ENCODE data around the gene STS. TPM values are rescaled to one million over a fixed set of nuclear protein-coding genes. Genes with fewer than 3 reads are reported as not detected.

The STS gene
- total and polyA plus RNA-seq, 2 experiments from 2014 or later, result 0.44 to 1.7 TPM

DNA sequence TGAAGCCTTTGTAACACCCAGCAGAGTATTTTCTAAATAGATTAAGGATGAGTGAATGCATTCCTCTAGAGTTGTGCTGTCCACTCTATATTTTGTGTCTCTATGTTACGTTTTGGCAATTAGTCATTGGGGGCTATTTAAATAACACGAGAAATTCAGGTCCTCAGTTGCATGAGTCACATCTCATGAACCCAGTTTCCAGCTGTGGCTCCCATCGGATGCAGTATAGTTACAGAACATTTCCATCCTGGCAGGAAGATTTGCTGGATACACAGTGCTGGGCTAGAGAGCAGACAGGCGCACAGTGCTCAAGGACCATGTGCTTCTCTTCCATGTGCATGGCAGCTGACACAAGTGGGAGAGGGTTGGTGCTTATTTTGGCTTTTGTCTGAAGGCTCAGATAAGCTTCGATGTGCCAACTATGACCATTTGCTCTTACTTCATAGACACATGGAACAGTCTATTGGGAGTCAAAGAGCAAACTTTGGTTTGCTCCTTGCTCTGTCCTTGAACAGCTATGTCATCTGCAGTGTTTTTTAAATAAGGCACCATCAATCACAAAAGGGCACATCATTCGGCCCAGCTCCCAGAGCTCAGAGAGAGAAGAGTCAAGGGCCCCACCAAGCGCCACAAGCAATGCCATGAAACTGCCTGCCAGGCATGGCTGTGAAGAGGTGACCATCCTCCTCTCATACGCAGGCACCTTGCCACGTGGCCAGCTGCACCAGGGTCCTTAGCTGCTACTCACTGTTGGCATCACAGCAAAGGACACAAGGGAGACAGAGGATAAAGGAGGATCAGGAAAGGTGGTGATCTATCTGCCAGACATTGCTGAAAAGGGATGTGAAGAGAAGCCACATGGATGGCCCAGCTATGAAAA is 8.1 kb upstream of the STS start:
- Mint-ChIP-seq H3K27ac (no peak overlapping the region), H3K36me3 (ENCODE audit: low read depth) (peaks cover 6% of the 10 kb centered on the region; the same call in 1 of the 3 replicates), H3K4me1 (no peaks in the 10 kb centered on the region), H3K4me3 (no peak overlapping the region), H3K27me3 (ENCODE audit: insufficient read depth, low read depth, poor library complexity) (no peaks in the 10 kb centered on the region), H3K9me3 (no peaks in the 10 kb centered on the region)
- H2AFZ ChIP-seq, result no peak overlapping the region
- H3K9me2 ChIP-seq (ENCODE audit: insufficient read depth), result no peaks in the 10 kb centered on the region
- no peak overlapping the region for H3K27ac ChIP-seq (ENCODE audit: low read depth)
- H3K4me3 ChIP-seq, result no peak overlapping the region
- no peak overlapping the region for H3K4me2 ChIP-seq
- no peaks in the 10 kb centered on the region for H3K27me3 ChIP-seq (ENCODE audit: insufficient read depth)
- H3F3A ChIP-seq (replicated peaks; ENCODE audit: low read depth), result no peaks in the 10 kb centered on the region
- ATAC-seq (no peak), DNase-seq (ENCODE audit: low spot score) (no peak)
- H3K36me3 ChIP-seq (ENCODE audit: insufficient read depth), result no peaks in the 10 kb centered on the region
- H3K4me1 ChIP-seq (ENCODE audit: insufficient read depth), result no peaks in the 10 kb centered on the region
- TF ChIP-seq JUNB (IDR thresholded peaks at IDR 0.05; ENCODE audit: unreplicated experiment) (no peak), ZNF331 (CRISPR knock-in tag; IDR thresholded peaks at IDR 0.05; ENCODE audit: low read depth) (no peak), EZH2 (IDR thresholded peaks at IDR 0.05; ENCODE audit: low read depth, unreplicated experiment) (no peak), CREB1 (CRISPR knock-in tag; IDR thresholded peaks at IDR 0.05; ENCODE audit: low read depth) (no peak), ZNF114 (CRISPR knock-in tag; IDR thresholded peaks at IDR 0.05) (no peak), STAT1 (IDR thresholded peaks at IDR 0.05; ENCODE audit: unreplicated experiment) (no peak), POLR2AphosphoS5 (IDR thresholded peaks at IDR 0.05; ENCODE audit: low read depth) (no peak), NANOG (IDR thresholded peaks at IDR 0.05; ENCODE audit: borderline replicate concordance) (no peak), EZH2phosphoT487 (IDR thresholded peaks at IDR 0.05; ENCODE audit: unreplicated experiment) (no peak)
- TF ChIP-seq, protein P1, sequence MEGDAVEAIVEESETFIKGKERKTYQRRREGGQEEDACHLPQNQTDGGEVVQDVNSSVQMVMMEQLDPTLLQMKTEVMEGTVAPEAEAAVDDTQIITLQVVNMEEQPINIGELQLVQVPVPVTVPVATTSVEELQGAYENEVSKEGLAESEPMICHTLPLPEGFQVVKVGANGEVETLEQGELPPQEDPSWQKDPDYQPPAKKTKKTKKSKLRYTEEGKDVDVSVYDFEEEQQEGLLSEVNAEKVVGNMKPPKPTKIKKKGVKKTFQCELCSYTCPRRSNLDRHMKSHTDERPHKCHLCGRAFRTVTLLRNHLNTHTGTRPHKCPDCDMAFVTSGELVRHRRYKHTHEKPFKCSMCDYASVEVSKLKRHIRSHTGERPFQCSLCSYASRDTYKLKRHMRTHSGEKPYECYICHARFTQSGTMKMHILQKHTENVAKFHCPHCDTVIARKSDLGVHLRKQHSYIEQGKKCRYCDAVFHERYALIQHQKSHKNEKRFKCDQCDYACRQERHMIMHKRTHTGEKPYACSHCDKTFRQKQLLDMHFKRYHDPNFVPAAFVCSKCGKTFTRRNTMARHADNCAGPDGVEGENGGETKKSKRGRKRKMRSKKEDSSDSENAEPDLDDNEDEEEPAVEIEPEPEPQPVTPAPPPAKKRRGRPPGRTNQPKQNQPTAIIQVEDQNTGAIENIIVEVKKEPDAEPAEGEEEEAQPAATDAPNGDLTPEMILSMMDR (conservative IDR thresholded peaks at IDR 0.05; ENCODE audit: low read depth in 2 of 2), result no peak
- TF ChIP-seq, protein P2, sequence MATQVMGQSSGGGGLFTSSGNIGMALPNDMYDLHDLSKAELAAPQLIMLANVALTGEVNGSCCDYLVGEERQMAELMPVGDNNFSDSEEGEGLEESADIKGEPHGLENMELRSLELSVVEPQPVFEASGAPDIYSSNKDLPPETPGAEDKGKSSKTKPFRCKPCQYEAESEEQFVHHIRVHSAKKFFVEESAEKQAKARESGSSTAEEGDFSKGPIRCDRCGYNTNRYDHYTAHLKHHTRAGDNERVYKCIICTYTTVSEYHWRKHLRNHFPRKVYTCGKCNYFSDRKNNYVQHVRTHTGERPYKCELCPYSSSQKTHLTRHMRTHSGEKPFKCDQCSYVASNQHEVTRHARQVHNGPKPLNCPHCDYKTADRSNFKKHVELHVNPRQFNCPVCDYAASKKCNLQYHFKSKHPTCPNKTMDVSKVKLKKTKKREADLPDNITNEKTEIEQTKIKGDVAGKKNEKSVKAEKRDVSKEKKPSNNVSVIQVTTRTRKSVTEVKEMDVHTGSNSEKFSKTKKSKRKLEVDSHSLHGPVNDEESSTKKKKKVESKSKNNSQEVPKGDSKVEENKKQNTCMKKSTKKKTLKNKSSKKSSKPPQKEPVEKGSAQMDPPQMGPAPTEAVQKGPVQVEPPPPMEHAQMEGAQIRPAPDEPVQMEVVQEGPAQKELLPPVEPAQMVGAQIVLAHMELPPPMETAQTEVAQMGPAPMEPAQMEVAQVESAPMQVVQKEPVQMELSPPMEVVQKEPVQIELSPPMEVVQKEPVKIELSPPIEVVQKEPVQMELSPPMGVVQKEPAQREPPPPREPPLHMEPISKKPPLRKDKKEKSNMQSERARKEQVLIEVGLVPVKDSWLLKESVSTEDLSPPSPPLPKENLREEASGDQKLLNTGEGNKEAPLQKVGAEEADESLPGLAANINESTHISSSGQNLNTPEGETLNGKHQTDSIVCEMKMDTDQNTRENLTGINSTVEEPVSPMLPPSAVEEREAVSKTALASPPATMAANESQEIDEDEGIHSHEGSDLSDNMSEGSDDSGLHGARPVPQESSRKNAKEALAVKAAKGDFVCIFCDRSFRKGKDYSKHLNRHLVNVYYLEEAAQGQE (IDR thresholded peaks at IDR 0.05; ENCODE audit: unreplicated experiment), result no peak
- TF ChIP-seq, protein P3, sequence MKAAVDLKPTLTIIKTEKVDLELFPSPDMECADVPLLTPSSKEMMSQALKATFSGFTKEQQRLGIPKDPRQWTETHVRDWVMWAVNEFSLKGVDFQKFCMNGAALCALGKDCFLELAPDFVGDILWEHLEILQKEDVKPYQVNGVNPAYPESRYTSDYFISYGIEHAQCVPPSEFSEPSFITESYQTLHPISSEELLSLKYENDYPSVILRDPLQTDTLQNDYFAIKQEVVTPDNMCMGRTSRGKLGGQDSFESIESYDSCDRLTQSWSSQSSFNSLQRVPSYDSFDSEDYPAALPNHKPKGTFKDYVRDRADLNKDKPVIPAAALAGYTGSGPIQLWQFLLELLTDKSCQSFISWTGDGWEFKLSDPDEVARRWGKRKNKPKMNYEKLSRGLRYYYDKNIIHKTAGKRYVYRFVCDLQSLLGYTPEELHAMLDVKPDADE (IDR thresholded peaks at IDR 0.05), result no peak
- TF ChIP-seq, protein P4, sequence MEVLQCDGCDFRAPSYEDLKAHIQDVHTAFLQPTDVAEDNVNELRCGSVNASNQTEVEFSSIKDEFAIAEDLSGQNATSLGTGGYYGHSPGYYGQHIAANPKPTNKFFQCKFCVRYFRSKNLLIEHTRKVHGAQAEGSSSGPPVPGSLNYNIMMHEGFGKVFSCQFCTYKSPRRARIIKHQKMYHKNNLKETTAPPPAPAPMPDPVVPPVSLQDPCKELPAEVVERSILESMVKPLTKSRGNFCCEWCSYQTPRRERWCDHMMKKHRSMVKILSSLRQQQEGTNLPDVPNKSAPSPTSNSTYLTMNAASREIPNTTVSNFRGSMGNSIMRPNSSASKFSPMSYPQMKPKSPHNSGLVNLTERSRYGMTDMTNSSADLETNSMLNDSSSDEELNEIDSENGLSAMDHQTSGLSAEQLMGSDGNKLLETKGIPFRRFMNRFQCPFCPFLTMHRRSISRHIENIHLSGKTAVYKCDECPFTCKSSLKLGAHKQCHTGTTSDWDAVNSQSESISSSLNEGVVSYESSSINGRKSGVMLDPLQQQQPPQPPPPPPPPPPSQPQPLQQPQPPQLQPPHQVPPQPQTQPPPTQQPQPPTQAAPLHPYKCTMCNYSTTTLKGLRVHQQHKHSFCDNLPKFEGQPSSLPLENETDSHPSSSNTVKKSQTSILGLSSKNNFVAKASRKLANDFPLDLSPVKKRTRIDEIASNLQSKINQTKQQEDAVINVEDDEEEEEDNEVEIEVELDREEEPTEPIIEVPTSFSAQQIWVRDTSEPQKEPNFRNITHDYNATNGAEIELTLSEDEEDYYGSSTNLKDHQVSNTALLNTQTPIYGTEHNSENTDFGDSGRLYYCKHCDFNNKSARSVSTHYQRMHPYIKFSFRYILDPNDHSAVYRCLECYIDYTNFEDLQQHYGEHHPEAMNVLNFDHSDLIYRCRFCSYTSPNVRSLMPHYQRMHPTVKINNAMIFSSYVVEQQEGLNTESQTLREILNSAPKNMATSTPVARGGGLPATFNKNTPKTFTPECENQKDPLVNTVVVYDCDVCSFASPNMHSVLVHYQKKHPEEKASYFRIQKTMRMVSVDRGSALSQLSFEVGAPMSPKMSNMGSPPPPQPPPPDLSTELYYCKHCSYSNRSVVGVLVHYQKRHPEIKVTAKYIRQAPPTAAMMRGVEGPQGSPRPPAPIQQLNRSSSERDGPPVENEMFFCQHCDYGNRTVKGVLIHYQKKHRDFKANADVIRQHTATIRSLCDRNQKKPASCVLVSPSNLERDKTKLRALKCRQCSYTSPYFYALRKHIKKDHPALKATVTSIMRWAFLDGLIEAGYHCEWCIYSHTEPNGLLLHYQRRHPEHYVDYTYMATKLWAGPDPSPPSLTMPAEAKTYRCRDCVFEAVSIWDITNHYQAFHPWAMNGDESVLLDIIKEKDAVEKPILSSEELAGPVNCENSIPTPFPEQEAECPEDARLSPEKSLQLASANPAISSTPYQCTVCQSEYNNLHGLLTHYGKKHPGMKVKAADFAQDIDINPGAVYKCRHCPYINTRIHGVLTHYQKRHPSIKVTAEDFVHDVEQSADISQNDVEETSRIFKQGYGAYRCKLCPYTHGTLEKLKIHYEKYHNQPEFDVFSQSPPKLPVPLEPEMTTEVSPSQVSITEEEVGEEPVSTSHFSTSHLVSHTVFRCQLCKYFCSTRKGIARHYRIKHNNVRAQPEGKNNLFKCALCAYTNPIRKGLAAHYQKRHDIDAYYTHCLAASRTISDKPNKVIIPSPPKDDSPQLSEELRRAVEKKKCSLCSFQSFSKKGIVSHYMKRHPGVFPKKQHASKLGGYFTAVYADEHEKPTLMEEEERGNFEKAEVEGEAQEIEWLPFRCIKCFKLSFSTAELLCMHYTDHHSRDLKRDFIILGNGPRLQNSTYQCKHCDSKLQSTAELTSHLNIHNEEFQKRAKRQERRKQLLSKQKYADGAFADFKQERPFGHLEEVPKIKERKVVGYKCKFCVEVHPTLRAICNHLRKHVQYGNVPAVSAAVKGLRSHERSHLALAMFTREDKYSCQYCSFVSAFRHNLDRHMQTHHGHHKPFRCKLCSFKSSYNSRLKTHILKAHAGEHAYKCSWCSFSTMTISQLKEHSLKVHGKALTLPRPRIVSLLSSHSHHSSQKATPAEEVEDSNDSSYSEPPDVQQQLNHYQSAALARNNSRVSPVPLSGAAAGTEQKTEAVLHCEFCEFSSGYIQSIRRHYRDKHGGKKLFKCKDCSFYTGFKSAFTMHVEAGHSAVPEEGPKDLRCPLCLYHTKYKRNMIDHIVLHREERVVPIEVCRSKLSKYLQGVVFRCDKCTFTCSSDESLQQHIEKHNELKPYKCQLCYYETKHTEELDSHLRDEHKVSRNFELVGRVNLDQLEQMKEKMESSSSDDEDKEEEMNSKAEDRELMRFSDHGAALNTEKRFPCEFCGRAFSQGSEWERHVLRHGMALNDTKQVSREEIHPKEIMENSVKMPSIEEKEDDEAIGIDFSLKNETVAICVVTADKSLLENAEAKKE (CRISPR knock-in tag; IDR thresholded peaks at IDR 0.05), result no peak
- H3K79me2 ChIP-seq (replicated peaks; ENCODE audit: insufficient read depth), result 0 out of 2 replicates have a peak, but pooled peaks cover 4% of the 10 kb centered on the region
- H4K20me1 ChIP-seq (replicated peaks; ENCODE audit: insufficient read depth), result no peaks in the 10 kb centered on the region

Data from GM23338 (cell line).